ENCODE measurements around the gene CKM. TPM values are rescaled to one million over a fixed set of nuclear protein-coding genes. Genes with fewer than 3 reads are reported as not detected.
"Not testable (repeated sequence)": the region's sequence is repeated elsewhere in the genome, so short reads cannot be mapped to it uniquely, and the experiment has no call there.

CKM gene
- total RNA-seq, 1 experiment from 2014 or later: not detected

- no peak for DNase-seq
- POLR2A ChIA-PET: interaction anchor here (0.7 kb wide), 1 partner anchor 55 kb away, joined by 3 read pairs; no protein-coding TSS in a partner anchor
- no peaks in the 10 kb centered on the region; the same call in none of the 2 replicates for H3K36me3 ChIP-seq (ENCODE audit: control insufficient read depth, insufficient read depth, low read length)
- no peaks in the 10 kb centered on the region for H3K9me3 ChIP-seq
- Mint-ChIP-seq H3K9me3 (ENCODE audit: unreplicated experiment) (no peaks in the 10 kb centered on the region), H3K4me3 (ENCODE audit: unreplicated experiment) (no peak overlapping the region), H3K27me3 (ENCODE audit: insufficient read depth, unreplicated experiment) (no peaks in the 10 kb centered on the region), H3K4me1 (ENCODE audit: low read depth, unreplicated experiment) (no peaks in the 10 kb centered on the region), H3K36me3 (ENCODE audit: insufficient read depth, unreplicated experiment) (peaks cover 11% of the 10 kb centered on the region), H3K27ac (ENCODE audit: unreplicated experiment) (no peak overlapping the region)
- H3K27me3 ChIP-seq (replicated peaks; ENCODE audit: control insufficient read depth, insufficient read depth, low read length): no peaks in the 10 kb centered on the region
- intact Hi-C loops (cut with micrococcal nuclease; ENCODE audit: unreplicated experiment): no loop called here
- TF ChIP-seq CTCF (IDR thresholded peaks at IDR 0.05; ENCODE audit: insufficient read depth in 1 of 2, low read depth in 1 of 2, low read length in 1 of 2, severe bottlenecking in 1 of 2, unreplicated experiment in 1 of 2): no peak
- H3K4me3 ChIP-seq (ENCODE audit: low read depth, low read length): no peak overlapping the region
- H3K4me1 ChIP-seq: no peaks in the 10 kb centered on the region
- no TSS peak for BruUV-seq (replicated peaks)
- CTCF ChIA-PET: no interaction called here
Measured at GRCh38 chr19:45273521-45273855, 49.2 kb downstream of the CKM start.

GRCh38 chr19:45271735-45272108, 51.0 kb downstream of the CKM start:
- POLR2A ChIA-PET: no interaction called here
- Histone ChIP-seq H3K27me3 (replicated peaks; ENCODE audit: control insufficient read depth, insufficient read depth, low read length) (no peaks in the 10 kb centered on the region), H3K4me3 (ENCODE audit: low read depth, low read length) (no peak overlapping the region), H3K4me1 (no peaks in the 10 kb centered on the region), H3K36me3 (ENCODE audit: control insufficient read depth, insufficient read depth, low read length) (no peaks in the 10 kb centered on the region; the same call in 1 of the 2 replicates), H3K9me3 (no peaks in the 10 kb centered on the region)
- no peaks in the 10 kb centered on the region for H3K4me1 Mint-ChIP-seq (ENCODE audit: low read depth, unreplicated experiment)
- no peak for DNase-seq
- CTCF ChIA-PET: no interaction called here
- no peaks in the 10 kb centered on the region for H3K9me3 Mint-ChIP-seq (ENCODE audit: unreplicated experiment)
- intact Hi-C loops (cut with micrococcal nuclease; ENCODE audit: unreplicated experiment): no loop called here
- peaks cover 7% of the 10 kb centered on the region for H3K36me3 Mint-ChIP-seq (ENCODE audit: insufficient read depth, unreplicated experiment)
- no peaks in the 10 kb centered on the region for H3K27me3 Mint-ChIP-seq (ENCODE audit: insufficient read depth, unreplicated experiment)
- no TSS peak for BruUV-seq (replicated peaks)
- no peak for TF ChIP-seq CTCF (IDR thresholded peaks at IDR 0.05; ENCODE audit: insufficient read depth in 1 of 2, low read depth in 1 of 2, low read length in 1 of 2, severe bottlenecking in 1 of 2, unreplicated experiment in 1 of 2)
- no peak overlapping the region for H3K4me3 Mint-ChIP-seq (ENCODE audit: unreplicated experiment)
- H3K27ac Mint-ChIP-seq (ENCODE audit: unreplicated experiment): no peak overlapping the region

GRCh38 chr19:45271098-45271734, 51.5 kb downstream of the CKM start:
- TF ChIP-seq CTCF (IDR thresholded peaks at IDR 0.05; ENCODE audit: insufficient read depth in 1 of 2, low read depth in 1 of 2, low read length in 1 of 2, severe bottlenecking in 1 of 2, unreplicated experiment in 1 of 2): no peak
- Mint-ChIP-seq H3K4me1 (ENCODE audit: low read depth, unreplicated experiment) (no peaks in the 10 kb centered on the region), H3K4me3 (ENCODE audit: unreplicated experiment) (no peak overlapping the region), H3K9me3 (ENCODE audit: unreplicated experiment) (no peaks in the 10 kb centered on the region), H3K27me3 (ENCODE audit: insufficient read depth, unreplicated experiment) (no peaks in the 10 kb centered on the region), H3K27ac (ENCODE audit: unreplicated experiment) (no peak overlapping the region), H3K36me3 (ENCODE audit: insufficient read depth, unreplicated experiment) (peaks cover 2% of the 10 kb centered on the region)
- no peaks in the 10 kb centered on the region; the same call in 1 of the 2 replicates for H3K36me3 ChIP-seq (ENCODE audit: control insufficient read depth, insufficient read depth, low read length)
- no peak overlapping the region for H3K4me3 ChIP-seq (ENCODE audit: low read depth, low read length)
- ChIA-PET POLR2A (no interaction called here), CTCF (interaction anchor here (0.5 kb wide), 1 partner anchor 256 kb away, joined by 6 read pairs; no protein-coding TSS in a partner anchor)
- no TSS peak for BruUV-seq (replicated peaks)
- H3K27me3 ChIP-seq (replicated peaks; ENCODE audit: control insufficient read depth, insufficient read depth, low read length): no peaks in the 10 kb centered on the region
- H3K9me3 ChIP-seq: no peaks in the 10 kb centered on the region
- no peak for DNase-seq
- H3K4me1 ChIP-seq: no peaks in the 10 kb centered on the region
- intact Hi-C loops (cut with micrococcal nuclease; ENCODE audit: unreplicated experiment): no loop called here

- intact Hi-C loops (cut with micrococcal nuclease; ENCODE audit: unreplicated experiment); H3K27me3 ChIP-seq (replicated peaks; ENCODE audit: control insufficient read depth, insufficient read depth, low read length); DNase-seq; CTCF ChIA-PET; H3K27me3 Mint-ChIP-seq (ENCODE audit: insufficient read depth, unreplicated experiment); H3K4me3 Mint-ChIP-seq (ENCODE audit: unreplicated experiment); H3K9me3 Mint-ChIP-seq (ENCODE audit: unreplicated experiment); H3K36me3 Mint-ChIP-seq (ENCODE audit: insufficient read depth, unreplicated experiment); H3K36me3 ChIP-seq (ENCODE audit: control insufficient read depth, insufficient read depth, low read length); H3K4me1 Mint-ChIP-seq (ENCODE audit: low read depth, unreplicated experiment); H3K9me3 ChIP-seq; H3K27ac Mint-ChIP-seq (ENCODE audit: unreplicated experiment); BruUV-seq (replicated peaks); H3K4me1 ChIP-seq; H3K4me3 ChIP-seq (ENCODE audit: low read depth, low read length): not testable (repeated sequence)
- POLR2A ChIA-PET: interaction anchor here (0.6 kb wide), 1 partner anchor 31 kb away, joined by 9 read pairs; no protein-coding TSS in a partner anchor
Measured at GRCh38 chr19:45269939-45270338, 52.7 kb downstream of the CKM start.
